ENCODE results near the gene CENPP. TPM values are rescaled to one million over a fixed set of nuclear protein-coding genes. Genes with fewer than 3 reads are reported as not detected.

The CENPP gene
- total RNA-seq, 1 donor from 2014 or later, result 1.3 TPM

GRCh38 chr9:92332577-92333281 lies 7.0 kb downstream of the CENPP start:
- FAIRE-seq, result no peak

GRCh38 chr9:92333282-92333634 lies 7.5 kb downstream of the CENPP start:
- H3K36me3 ChIP-seq (ENCODE audit: control insufficient read depth, insufficient read depth, low read length), result no peaks in the 10 kb centered on the region
- no peak for DNase-seq (ENCODE audit: low read depth)

More at GRCh38 chr9:92332577-92333281, 7.0 kb downstream of the CENPP start:
- Histone ChIP-seq H3K4me3 (ENCODE audit: low read depth, low read length) (no peak overlapping the region), H3K27me3 (ENCODE audit: control insufficient read depth, insufficient read depth, low read length) (no peaks in the 10 kb centered on the region), H3K36me3 (ENCODE audit: control insufficient read depth, insufficient read depth, low read length) (no peaks in the 10 kb centered on the region)
- TF ChIP-seq CTCF (IDR thresholded peaks at IDR 0.05; ENCODE audit: insufficient read depth, low read length, severe bottlenecking), result no peak
- no peak for DNase-seq (ENCODE audit: low read depth)

GRCh38 chr9:92341578-92341977 lies 15.8 kb downstream of the CENPP start:
- no peak for DNase-seq (ENCODE audit: low read depth)
- no peaks in the 10 kb centered on the region for H3K36me3 ChIP-seq (ENCODE audit: control insufficient read depth, insufficient read depth, low read length)
- no peak for TF ChIP-seq CTCF (IDR thresholded peaks at IDR 0.05; ENCODE audit: insufficient read depth, low read length, severe bottlenecking)
- no peaks in the 10 kb centered on the region for H3K27me3 ChIP-seq (ENCODE audit: control insufficient read depth, insufficient read depth, low read length)
- no peak overlapping the region for H3K4me3 ChIP-seq (ENCODE audit: low read depth, low read length)
- FAIRE-seq, result no peak

More at GRCh38 chr9:92333282-92333634, 7.5 kb downstream of the CENPP start:
- Histone ChIP-seq H3K4me3 (ENCODE audit: low read depth, low read length) (no peak overlapping the region), H3K27me3 (ENCODE audit: control insufficient read depth, insufficient read depth, low read length) (no peaks in the 10 kb centered on the region)
- FAIRE-seq, result no peak
- no peak for TF ChIP-seq CTCF (IDR thresholded peaks at IDR 0.05; ENCODE audit: insufficient read depth, low read length, severe bottlenecking)

- no peak for FAIRE-seq
- no peaks in the 10 kb centered on the region for H3K36me3 ChIP-seq (ENCODE audit: control insufficient read depth, insufficient read depth, low read length)
Measured at GRCh38 chr9:92342825-92343488, 17.2 kb downstream of the CENPP start.

GRCh38 chr9:92345582-92345981 lies 19.8 kb downstream of the CENPP start:
- FAIRE-seq (no peak), DNase-seq (ENCODE audit: low read depth) (no peak)
- H3K36me3 ChIP-seq (ENCODE audit: control insufficient read depth, insufficient read depth, low read length), result no peaks in the 10 kb centered on the region
- no peak overlapping the region for H3K4me3 ChIP-seq (ENCODE audit: low read depth, low read length)
- TF ChIP-seq CTCF (IDR thresholded peaks at IDR 0.05; ENCODE audit: insufficient read depth, low read length, severe bottlenecking), result no peak
- H3K27me3 ChIP-seq (ENCODE audit: control insufficient read depth, insufficient read depth, low read length), result no peaks in the 10 kb centered on the region

More at GRCh38 chr9:92342825-92343488, 17.2 kb downstream of the CENPP start:
- peak; percentile 42 for DNase-seq (ENCODE audit: low read depth)
- H3K27me3 ChIP-seq (ENCODE audit: control insufficient read depth, insufficient read depth, low read length), result no peaks in the 10 kb centered on the region
- no peak for TF ChIP-seq CTCF (IDR thresholded peaks at IDR 0.05; ENCODE audit: insufficient read depth, low read length, severe bottlenecking)
- no peak overlapping the region for H3K4me3 ChIP-seq (ENCODE audit: low read depth, low read length)

All from bronchial epithelial cell (primary cell).